GM12878 (cell line): Measurements from ENCODE around the gene RBMX2.

ENCODE experiments used
- ATF3 ChIP-seq: IDR thresholded peaks from 2 replicates; pipeline ENCODE4 v1.6.1; 2011; ENCODE audit warnings: low read depth, mild to moderate bottlenecking, low read length, moderate library complexity, borderline replicate concordance; ENCODE audit errors: extremely low read depth
- CEBPZ ChIP-seq: fragments of 150-350 bp; IDR thresholded peaks from 2 replicates; pipeline ENCODE4 v1.6.1; 2016; ENCODE audit warnings: low read depth, low read length
- CTCF ChIP-seq, 3 experiments: IDR thresholded peaks in 2 of 3; conservative IDR thresholded peaks in 1 of 3; 2 replicates each; pipeline ENCODE4 v1.5.1; 2011; ENCODE audit warnings: low read depth in 3 of 3, low read length in 3 of 3, mild to moderate bottlenecking in 3 of 3, control low read depth in 2 of 3, moderate library complexity in 2 of 3, inconsistent platforms in 1 of 3, mixed read lengths in 1 of 3; ENCODE audit not compliant: control insufficient read depth in 2 of 3, insufficient read depth in 1 of 3; ENCODE audit errors: extremely low read depth in 1 of 3
- CUX1 ChIP-seq: IDR thresholded peaks from 2 replicates; pipeline ENCODE4 v1.6.1; 2012; ENCODE audit warnings: improper control_type of control experiment, low read depth, low read length; ENCODE audit not compliant: insufficient replicate concordance
- EP300 ChIP-seq, 2 experiments: fragments of 150-350 bp in 1 of 2; IDR thresholded peaks; 2 replicates each; pipeline ENCODE4 v1.6.1; 2011 to 2012; ENCODE audit warnings: low read depth in 2 of 2, low read length in 2 of 2, borderline replicate concordance in 1 of 2, improper control_type of control experiment in 1 of 2, inconsistent platforms in 1 of 2; ENCODE audit not compliant: control insufficient read depth in 1 of 2
- HDGF ChIP-seq: fragments of 450-650 bp; IDR thresholded peaks from 2 replicates; pipeline ENCODE4 v1.6.1; 2016; ENCODE audit warnings: antibody characterized with exemption
- NFIC ChIP-seq: IDR thresholded peaks from 2 replicates; pipeline ENCODE4 v1.6.1; 2012; ENCODE audit warnings: low read depth, mild to moderate bottlenecking, inconsistent platforms, low read length, moderate library complexity
- NFYB ChIP-seq: IDR thresholded peaks from 2 replicates; pipeline ENCODE4 v1.6.1; 2011; ENCODE audit warnings: low read depth, mild to moderate bottlenecking, low read length, improper control_type of control experiment, moderate library complexity; ENCODE audit not compliant: insufficient read depth
- PAX5 ChIP-seq: IDR thresholded peaks from 2 replicates; pipeline ENCODE4 v1.6.1; 2011; ENCODE audit warnings: low read depth, low read length, borderline replicate concordance
- POLR2A ChIP-seq: IDR thresholded peaks from 2 replicates; pipeline ENCODE4 v1.6.1; 2011; ENCODE audit warnings: low read depth, mild to moderate bottlenecking, low read length
- POLR2AphosphoS5 ChIP-seq: IDR thresholded peaks from 2 replicates; pipeline ENCODE4 v1.6.1; 2011; ENCODE audit warnings: mild to moderate bottlenecking, low read length, inconsistent platforms
- ZZZ3 ChIP-seq: IDR thresholded peaks from 2 replicates; pipeline ENCODE4 v1.6.1; 2011; ENCODE audit warnings: low read depth; ENCODE audit not compliant: control insufficient read depth, insufficient read length

GRCh38 chrX:130414800-130415199 is 13.0 kb downstream of the RBMX2 start:
- TF ChIP-seq HDGF (no peak), POLR2A (no peak), PAX5 (no peak), ZZZ3 (no peak), CTCF (IDR thresholded peaks at IDR 0.05 in 2 of 3, conservative IDR thresholded peaks at IDR 0.05 in 1 of 3; ENCODE audit: control insufficient read depth in 2 of 3, extremely low read depth in 1 of 3, insufficient read depth in 1 of 3, low read depth in 3 of 3, low read length in 3 of 3) (no peak), EP300 (IDR thresholded peaks at IDR 0.05; ENCODE audit: borderline replicate concordance in 1 of 2, control insufficient read depth in 1 of 2, low read depth in 2 of 2, low read length in 2 of 2) (no peak), ATF3 (no peak), POLR2AphosphoS5 (no peak), NFIC (no peak), NFYB (no peak), CEBPZ (no peak), CUX1 (no peak)
